Stimulated activated CD8-positive, alpha-beta memory T cell treated with anti-CD3 and anti-CD28 coated beads, Interleukin-15, amount 100 ng/mL, for 24 hours (primary cell): Measurements from ENCODE around the gene CCDC6.
A peak's percentile ranks its signal among the peaks of the same experiment; 100 is the strongest.
"Not testable (repeated sequence)": the region's sequence is repeated elsewhere in the genome, so short reads cannot be mapped to it uniquely, and the experiment has no call there.

Experiments used
- DNase-seq: peaks from one replicate; pipeline ENCODE4 v3.0.0-alpha.2; 2020; ENCODE audit warnings: low read depth

Gene CCDC6

DNA sequence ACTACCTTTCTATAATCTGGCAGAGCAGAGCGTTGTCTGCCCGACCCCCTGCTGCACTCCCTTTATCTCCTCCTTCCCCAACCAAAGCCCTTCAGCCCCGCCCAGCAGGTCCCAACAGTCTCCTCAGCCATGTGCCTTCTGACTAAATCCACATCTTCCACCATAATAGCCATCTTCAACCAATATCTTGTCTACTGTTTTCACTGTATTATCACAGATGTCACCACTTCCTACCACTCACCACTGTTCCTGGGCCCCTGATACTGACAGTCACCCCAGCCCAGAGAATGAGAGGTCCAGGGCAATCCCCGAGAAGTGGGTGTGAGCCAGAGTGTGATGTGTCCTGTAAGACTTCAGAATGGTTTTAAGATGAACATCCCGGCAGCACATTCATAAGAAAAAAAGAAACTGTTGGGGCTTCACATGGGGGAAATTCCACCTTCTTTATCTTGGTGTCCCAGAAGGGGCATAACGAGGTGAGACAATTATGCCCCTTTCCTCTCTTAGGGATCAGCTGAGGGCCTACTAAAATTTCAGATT lies 25.3 kb downstream of the CCDC6 start:
- DNase-seq: peak; percentile 26

DNA sequence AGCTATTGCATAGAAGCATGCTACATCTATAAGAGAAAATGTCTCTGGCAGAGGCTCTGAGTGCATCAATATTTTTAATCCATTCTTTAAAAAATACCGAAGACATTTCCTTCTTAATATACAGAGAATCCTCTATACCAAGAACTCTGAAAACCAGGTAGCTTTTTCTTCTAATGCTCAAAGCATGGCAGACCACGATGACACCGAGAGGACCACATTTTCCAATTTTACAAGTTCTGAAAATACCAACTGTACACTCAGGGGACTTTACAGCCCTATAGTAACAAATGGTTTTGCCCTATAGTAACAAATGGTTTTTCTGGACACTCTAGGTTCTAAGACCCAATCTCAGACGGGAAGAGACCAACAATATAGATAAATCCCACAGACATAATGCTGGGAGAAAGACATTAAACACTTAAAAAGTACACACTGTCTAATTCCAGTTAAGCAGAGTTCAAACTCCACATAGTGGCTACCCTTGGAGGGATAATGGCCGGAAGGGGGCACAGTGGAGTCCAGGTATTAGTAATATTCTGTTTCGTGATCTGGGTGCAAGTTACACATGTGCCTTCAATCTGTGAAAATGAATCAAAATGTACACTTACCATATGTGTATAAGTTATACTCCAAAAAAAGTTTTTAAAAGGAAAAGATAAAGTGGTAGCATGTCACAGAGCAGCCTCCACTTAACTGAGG lies 26.2 kb downstream of the CCDC6 start:
- no peak for DNase-seq

DNA sequence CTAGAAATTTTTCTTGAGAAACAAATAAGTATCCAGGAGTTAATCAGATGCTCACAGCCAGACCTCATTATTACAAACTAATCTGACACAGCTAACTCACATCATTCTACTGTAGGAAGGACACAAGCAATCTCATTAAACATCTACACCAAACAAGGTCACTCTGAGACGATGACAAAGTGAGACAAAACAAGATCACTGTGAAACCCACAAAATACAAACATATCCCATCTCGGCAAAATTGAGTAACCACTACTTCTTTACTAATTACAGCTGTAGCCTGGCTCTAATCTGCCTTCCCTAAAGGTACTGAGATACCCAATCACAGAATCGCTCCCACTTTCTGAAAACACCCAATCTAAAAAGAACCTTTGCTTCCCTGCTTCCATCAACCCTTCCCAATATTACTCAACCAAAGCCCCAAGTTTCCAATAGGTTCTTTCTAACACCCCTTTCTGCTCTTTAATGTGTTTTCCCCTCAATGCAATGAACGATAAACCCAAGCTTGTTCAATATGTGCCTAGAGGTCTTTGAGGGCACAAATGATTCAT lies 26.9 kb downstream of the CCDC6 start:
- DNase-seq: no peak

DNA sequence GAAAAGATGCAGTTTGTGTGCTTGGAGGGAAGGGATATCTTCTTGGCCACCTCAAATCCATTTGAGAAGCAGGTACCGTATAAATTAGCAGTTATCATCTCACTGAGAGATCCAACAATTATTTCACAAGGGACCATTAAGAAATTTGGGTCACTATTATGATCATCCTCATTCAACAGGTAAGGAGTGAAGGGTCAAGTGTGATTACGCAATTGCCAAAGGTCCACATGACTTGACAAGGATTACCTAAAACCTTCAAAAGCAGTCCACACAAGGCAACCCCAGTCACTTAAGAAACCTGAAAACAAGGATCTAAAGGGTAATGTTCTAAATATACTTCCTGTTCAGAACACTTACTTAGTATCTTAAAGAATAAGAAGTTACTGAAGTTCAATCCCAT lies 27.4 kb downstream of the CCDC6 start:
- no peak for DNase-seq

GRCh38 chr10:59878289-59878688 lies 28.1 kb downstream of the CCDC6 start:
- no peak for DNase-seq

DNA sequence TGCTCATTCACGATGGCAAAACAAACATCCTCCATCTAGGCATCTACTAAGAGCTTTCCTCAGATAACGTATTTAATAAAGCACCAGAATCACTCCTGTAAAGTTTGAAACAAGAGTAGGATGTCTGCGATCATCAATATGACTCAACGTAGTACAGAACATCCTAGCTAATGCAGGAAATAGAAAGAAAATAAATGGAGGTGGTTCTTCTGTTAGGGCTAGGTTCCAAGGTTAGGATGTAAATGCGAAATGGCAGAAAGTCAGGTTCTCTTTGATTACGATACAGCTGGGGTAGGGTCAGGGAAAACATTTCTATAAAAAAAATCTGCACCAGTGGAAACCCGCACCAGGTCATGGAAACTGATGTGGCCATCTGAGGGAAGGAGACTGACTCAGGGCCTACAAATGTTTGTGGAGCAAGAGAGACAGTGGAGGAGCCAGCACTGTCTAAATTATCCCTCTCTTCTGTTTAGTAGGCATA lies 29.1 kb downstream of the CCDC6 start:
- DNase-seq: no peak

GRCh38 chr10:59876695-59877094 lies 29.7 kb downstream of the CCDC6 start:
- no peak for DNase-seq

GRCh38 chr10:59876208-59876607 lies 30.1 kb downstream of the CCDC6 start:
- not testable (repeated sequence) for DNase-seq

GRCh38 chr10:59873896-59874295 lies 32.5 kb downstream of the CCDC6 start:
- DNase-seq: no peak

DNA sequence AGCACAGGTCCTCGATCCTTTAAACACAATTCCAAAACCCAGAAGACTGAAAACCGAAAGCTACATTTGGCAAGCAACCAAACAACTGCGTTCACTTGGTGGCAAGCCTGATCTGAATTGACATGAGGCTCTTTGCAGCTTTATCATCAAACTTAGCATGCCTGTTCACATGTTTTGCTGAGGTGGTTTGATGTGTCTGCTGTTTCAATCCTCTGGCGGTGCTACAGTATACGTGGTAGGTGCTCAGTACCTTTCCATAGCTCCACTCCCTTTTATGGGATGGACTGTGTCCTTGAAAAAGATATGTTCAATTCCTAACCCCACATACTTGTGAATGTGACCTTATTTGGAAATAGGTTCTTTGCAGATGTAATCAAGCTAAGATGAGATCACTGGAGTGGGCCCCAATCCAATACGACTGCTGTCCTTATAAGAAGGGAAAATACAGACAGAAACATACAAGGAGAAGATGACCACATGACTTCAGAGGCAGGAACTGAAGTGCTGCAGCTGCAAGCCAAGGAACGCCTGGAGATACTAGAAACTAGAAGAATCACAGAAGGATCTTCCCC lies 33.4 kb downstream of the CCDC6 start:
- no peak for DNase-seq

- no peak for DNase-seq
These were observed 36.2 kb downstream of the CCDC6 start for GRCh38 chr10:59870152-59870551.

- DNase-seq: no peak
These were observed 36.8 kb downstream of the CCDC6 start for GRCh38 chr10:59869594-59869940.

GRCh38 chr10:59868696-59869593 lies 37.4 kb downstream of the CCDC6 start:
- DNase-seq: no peak

DNA sequence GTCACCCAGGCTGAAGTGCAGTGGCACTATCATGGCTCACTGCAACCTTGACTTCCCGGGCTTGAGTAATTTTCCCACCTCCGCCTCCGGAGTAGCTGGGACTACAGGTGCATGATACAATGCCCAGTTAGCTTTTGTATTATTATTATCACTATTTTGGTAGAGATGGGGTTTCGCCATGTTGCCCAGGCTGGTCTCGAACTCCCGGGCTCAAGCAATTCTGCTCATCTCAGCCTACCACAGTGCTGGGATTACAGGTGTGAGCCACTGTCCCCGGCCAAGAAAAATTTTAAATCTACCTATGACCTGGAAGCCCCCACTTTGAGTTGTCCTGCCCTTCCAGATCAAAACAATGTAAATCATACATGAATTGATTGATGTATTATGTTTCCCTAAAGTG lies 38.8 kb downstream of the CCDC6 start:
- no peak for DNase-seq

GRCh38 chr10:59865101-59865500 lies 41.3 kb downstream of the CCDC6 start:
- no peak for DNase-seq

DNA sequence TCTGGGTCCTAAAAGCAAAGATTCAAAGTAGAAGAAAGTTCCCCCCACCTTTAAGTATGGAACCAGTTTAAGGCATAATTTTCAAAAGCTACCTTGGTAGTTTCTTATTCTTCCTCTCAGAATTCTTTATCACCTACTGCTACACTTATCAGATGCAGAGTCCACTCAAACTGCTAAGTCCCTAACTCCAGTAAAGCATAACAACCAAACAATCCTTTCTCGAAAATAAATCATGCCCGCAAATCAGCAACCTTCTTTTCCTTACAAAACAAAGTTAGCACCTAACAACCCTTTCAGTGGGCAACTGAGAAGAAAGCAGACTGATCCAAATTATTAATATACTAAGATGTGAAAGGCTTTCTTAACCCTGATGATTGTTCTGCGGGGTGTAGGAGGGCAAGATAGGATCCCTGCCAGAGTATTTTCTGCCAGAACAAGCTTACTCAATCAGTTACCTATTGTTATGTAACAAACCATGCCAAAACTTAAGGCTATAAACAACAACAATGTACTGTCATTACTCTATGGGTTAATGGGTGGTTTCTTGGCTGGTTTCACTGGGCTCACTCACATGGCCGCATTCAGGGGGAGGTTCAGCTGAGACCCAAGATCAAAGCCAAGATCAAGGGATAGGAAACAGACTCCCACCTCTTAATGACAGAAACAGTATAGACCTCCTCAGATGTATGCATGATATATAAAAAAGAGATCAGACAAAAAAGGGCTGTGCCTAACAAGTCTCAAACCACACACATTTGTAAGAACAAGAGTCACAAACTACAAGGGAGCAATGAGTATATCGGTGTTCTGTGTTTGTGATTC lies 42.0 kb downstream of the CCDC6 start:
- no peak for DNase-seq

DNA sequence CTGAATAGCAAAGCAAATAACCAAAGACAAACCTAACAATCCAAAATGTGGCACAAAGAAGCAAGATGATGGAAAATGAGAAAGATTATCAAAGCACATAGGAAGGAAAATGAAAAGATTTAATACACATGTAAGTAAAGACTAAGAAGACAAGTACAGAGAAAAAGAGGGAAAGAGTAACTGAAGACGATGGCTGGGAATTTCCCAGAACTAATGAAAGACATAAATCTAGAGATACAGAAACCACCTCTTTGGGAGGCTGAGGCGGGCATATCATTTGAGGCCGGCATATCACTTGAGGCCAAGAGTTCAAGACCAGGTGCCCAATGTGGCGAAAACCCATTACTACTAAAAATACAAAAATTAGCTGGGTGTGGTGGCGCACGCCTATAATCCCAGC lies 46.8 kb downstream of the CCDC6 start:
- DNase-seq: no peak

DNA sequence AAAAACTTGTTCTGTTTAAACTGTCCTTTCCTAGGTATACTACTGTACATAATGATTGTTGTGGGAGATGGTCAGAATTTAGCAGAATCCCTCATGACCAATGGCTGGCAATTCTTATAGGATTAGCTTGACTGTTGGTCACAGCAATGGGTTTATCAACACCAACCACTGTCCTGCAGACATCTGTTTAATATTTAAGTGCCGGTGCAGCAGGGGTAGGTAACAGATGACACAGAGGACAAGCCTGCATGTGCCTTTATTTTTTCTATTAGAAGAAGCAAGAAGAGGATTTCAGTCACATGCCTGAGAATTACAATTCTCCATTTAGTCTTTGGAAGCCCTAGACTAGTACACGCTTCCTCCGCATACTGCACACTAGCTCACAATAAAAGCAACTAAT lies 48.4 kb downstream of the CCDC6 start:
- no peak for DNase-seq

GRCh38 chr10:59857049-59857448 lies 49.3 kb downstream of the CCDC6 start:
- DNase-seq: no peak

- no peak for DNase-seq
These were observed 50.3 kb downstream of the CCDC6 start for GRCh38 chr10:59856104-59856503.

GRCh38 chr10:59854571-59854970 lies 51.8 kb downstream of the CCDC6 start:
- DNase-seq: no peak

- DNase-seq: no peak
These were observed 53.7 kb downstream of the CCDC6 start for GRCh38 chr10:59852670-59853069.
